PC-3 (cell line): ENCODE measurements around the gene ZFP36L2. TPM values are rescaled to one million over a fixed set of nuclear protein-coding genes. Genes with fewer than 3 reads are reported as not detected.

Source experiments
- ATAC-seq: fragments of 200-7000 bp; cut with Tn5 transposase; 2 replicates; pipeline ENCODE4 v1.9.1; 2020; ENCODE audit warnings: mild to moderate bottlenecking, moderate library complexity
- BruUV-seq: library from RNA; stranded (reverse); fragments of 400-500 nt; replicated peaks from 2 replicates; lab custom pipeline; 2021; lab: Mats Ljungman, UMichigan
- CTCF ChIA-PET: fragments of 300-600 bp; sonication (Branson Sonifier 250); formaldehyde crosslinking; loops from one replicate; lab custom pipeline; 2022; ENCODE audit warnings: antibody characterized with exemption; lab: Charles Lee
- POLR2A ChIA-PET: fragments of 300-600 bp; sonication (Branson Sonifier 250); formaldehyde crosslinking; loops from one replicate; lab custom pipeline; 2022; ENCODE audit warnings: antibody characterized with exemption; ENCODE audit not compliant: unreplicated experiment; lab: Charles Lee
- DNase-seq: peaks from one replicate; pipeline ENCODE4 v3.0.0-alpha.2; 2015
- H2AFZ ChIP-seq: fragments of 300-600 bp; sonication (generic); 2 replicates; pipeline ENCODE4 v1.6.0; 2016; ENCODE audit warnings: antibody characterized with exemption, low read length
- H3F3A ChIP-seq: fragments of 300-600 bp; sonication (generic); one replicate; pipeline ENCODE4 v1.6.0; 2017; ENCODE audit warnings: antibody characterized with exemption, low read length, control low read depth, mild to moderate bottlenecking; ENCODE audit not compliant: unreplicated experiment
- H3K27ac ChIP-seq: fragments of 300-600 bp; sonication (generic); 2 replicates; pipeline ENCODE4 v1.5.1; 2016; ENCODE audit warnings: mild to moderate bottlenecking, low read length
- H3K27me3 ChIP-seq: fragments of 300-600 bp; sonication (generic); 2 replicates; pipeline ENCODE4 v1.6.1; 2016; ENCODE audit warnings: low read length, mixed read lengths
- H3K36me3 ChIP-seq: fragments of 300-600 bp; sonication (generic); 2 replicates; pipeline ENCODE4 v1.6.1; 2016; ENCODE audit warnings: low read depth, mixed run types, low read length, mixed read lengths
- H3K4me1 ChIP-seq: fragments of 300-600 bp; sonication (generic); 2 replicates; pipeline ENCODE4 v1.5.1; 2016; ENCODE audit warnings: low read length; ENCODE audit not compliant: insufficient read depth
- H3K4me2 ChIP-seq: fragments of 300-600 bp; sonication (generic); 2 replicates; pipeline ENCODE4 v1.6.0; 2016; ENCODE audit warnings: low read length
- H3K4me3 ChIP-seq: fragments of 300-600 bp; sonication (generic); 2 replicates; pipeline ENCODE4 v1.5.1; 2016; ENCODE audit warnings: mild to moderate bottlenecking, low read length, mixed read lengths
- H3K79me2 ChIP-seq: fragments of 300-600 bp; sonication (generic); 2 replicates; pipeline ENCODE4 v1.6.1; 2017; ENCODE audit warnings: low read length, mixed read lengths
- H3K9ac ChIP-seq: fragments of 300-600 bp; sonication (generic); 2 replicates; pipeline ENCODE4 v1.6.0; 2016; ENCODE audit warnings: mild to moderate bottlenecking, low read length
- H3K9me2 ChIP-seq: fragments of 300-600 bp; sonication (generic); replicated peaks from 2 replicates; pipeline ENCODE4 v1.6.1; 2016; ENCODE audit warnings: mixed run types, low read length, mixed read lengths
- H3K9me3 ChIP-seq: fragments of 300-600 bp; sonication (generic); 2 replicates; pipeline ENCODE4 v1.6.1; 2016; ENCODE audit warnings: low read length, mixed read lengths
- H4K20me1 ChIP-seq: fragments of 300-600 bp; sonication (generic); 2 replicates; pipeline ENCODE4 v1.6.1; 2016; ENCODE audit warnings: low read length, mixed read lengths
- EZH2 ChIP-seq: fragments of 300-600 bp; sonication (generic); IDR thresholded peaks from one replicate; pipeline ENCODE4 v1.6.1; 2017; ENCODE audit warnings: antibody characterized with exemption, mild to moderate bottlenecking, low read length; ENCODE audit not compliant: unreplicated experiment
- EZH2phosphoT487 ChIP-seq: fragments of 300-600 bp; sonication (generic); IDR thresholded peaks from 2 replicates; pipeline ENCODE4 v1.6.1; 2018; ENCODE audit warnings: mild to moderate bottlenecking, antibody characterized with exemption, low read length, borderline replicate concordance
- intact Hi-C: fragments of 100-400 bp; cut with micrococcal nuclease; formaldehyde crosslinking; loops from 2 replicates; pipeline ENCODE4 v1.9.0; 2023
- total RNA-seq: library from RNA; depleted of rRNA; stranded (reverse); fragments of >200 nt; gene quantifications from 2 replicates; pipeline ENCODE4 v1.2.3, GENCODE V29; 2014
- TF ChIP-seq, protein P1 (sequence below): fragments of 300-600 bp; sonication (generic); conservative IDR thresholded peaks from 2 replicates; pipeline ENCODE4 v1.5.1; 2017; ENCODE audit warnings: antibody characterized with exemption, low read depth, mild to moderate bottlenecking, low read length

ZFP36L2 gene
- total RNA-seq, 1 experiment from 2014 or later, result 14.8 TPM

DNA sequence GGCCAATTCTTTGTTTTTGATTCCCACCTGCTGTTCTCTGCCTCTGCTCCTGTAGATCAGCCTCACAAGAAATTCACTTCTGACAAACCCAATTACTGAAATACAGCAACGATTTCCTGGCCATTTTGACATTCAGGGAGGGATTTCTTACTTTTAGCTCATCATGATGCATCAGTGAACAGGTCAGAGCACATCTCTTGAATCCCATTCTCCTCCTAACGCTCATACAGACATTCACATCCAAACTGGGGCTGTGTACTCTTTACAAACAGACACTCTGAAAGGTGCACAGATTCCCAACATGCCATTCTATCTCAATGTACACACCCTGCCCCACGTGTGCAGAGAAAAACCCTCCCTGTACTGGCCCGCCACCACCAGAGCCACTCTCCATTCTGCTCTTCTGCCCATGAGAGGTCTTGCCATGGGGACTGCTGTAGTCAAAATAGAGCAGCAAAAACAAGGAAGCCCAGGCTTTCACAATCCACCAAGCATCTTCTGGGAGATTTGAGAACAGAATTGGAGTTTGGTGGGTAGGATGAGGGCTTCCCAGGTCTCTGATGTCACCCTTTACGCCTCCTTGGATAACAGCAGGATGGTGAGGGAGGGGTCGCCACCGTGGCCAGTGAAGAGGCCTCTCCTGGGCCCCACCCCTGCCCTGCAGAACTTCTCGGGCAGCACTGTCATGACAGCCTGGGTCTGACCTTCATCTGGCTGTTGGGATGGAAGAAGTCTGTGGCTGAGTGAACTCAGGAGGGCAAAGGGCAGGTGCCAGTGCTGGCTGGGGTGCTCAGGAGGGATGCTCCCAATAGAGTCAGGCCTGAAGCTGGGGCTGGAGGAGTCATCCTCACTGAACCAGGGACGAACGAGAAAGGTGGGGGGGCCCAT, 41.9 kb upstream of the ZFP36L2 start:
- no peak overlapping the region for H3K27ac ChIP-seq
- intact Hi-C loops, result no loop called here
- DNase-seq, result no peak
- H3K36me3 ChIP-seq, result no peaks in the 10 kb centered on the region
- no peaks in the 10 kb centered on the region for H3K27me3 ChIP-seq
- ATAC-seq, result no peak
- H2AFZ ChIP-seq, result no peak overlapping the region
- H3K9me3 ChIP-seq, result no peaks in the 10 kb centered on the region
- TF ChIP-seq EZH2, result no peak
- TF ChIP-seq, protein P1, sequence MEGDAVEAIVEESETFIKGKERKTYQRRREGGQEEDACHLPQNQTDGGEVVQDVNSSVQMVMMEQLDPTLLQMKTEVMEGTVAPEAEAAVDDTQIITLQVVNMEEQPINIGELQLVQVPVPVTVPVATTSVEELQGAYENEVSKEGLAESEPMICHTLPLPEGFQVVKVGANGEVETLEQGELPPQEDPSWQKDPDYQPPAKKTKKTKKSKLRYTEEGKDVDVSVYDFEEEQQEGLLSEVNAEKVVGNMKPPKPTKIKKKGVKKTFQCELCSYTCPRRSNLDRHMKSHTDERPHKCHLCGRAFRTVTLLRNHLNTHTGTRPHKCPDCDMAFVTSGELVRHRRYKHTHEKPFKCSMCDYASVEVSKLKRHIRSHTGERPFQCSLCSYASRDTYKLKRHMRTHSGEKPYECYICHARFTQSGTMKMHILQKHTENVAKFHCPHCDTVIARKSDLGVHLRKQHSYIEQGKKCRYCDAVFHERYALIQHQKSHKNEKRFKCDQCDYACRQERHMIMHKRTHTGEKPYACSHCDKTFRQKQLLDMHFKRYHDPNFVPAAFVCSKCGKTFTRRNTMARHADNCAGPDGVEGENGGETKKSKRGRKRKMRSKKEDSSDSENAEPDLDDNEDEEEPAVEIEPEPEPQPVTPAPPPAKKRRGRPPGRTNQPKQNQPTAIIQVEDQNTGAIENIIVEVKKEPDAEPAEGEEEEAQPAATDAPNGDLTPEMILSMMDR, result no peak
- no peak for TF ChIP-seq EZH2phosphoT487
- CTCF ChIA-PET, result no interaction called here
- no TSS peak for BruUV-seq
- no peaks in the 10 kb centered on the region for H3K9me2 ChIP-seq
- no peaks in the 10 kb centered on the region for H3K79me2 ChIP-seq
- no peaks in the 10 kb centered on the region for H3F3A ChIP-seq
- H4K20me1 ChIP-seq, result no peaks in the 10 kb centered on the region
- H3K4me3 ChIP-seq, result no peak overlapping the region
- H3K4me2 ChIP-seq, result no peak overlapping the region
- no peak overlapping the region for H3K9ac ChIP-seq
- no peaks in the 10 kb centered on the region for H3K4me1 ChIP-seq
- POLR2A ChIA-PET, result interaction anchor here (0.6 kb wide), 1 partner anchor 255 kb away, joined by 4 read pairs; no protein-coding TSS in a partner anchor

- CTCF ChIA-PET, result no interaction called here
- no peak overlapping the region for H2AFZ ChIP-seq
- POLR2A ChIA-PET, result interaction anchor here (0.6 kb wide), 1 partner anchor 256 kb away, joined by 4 read pairs; no protein-coding TSS in a partner anchor
- DNase-seq (no peak), ATAC-seq (no peak)
- H3K4me2 ChIP-seq, result no peak overlapping the region
- no peak overlapping the region for H3K27ac ChIP-seq
- intact Hi-C loops, result no loop called here
- H3K4me3 ChIP-seq, result no peak overlapping the region
- no peaks in the 10 kb centered on the region for H3K4me1 ChIP-seq
- H3K9me3 ChIP-seq, result no peaks in the 10 kb centered on the region
- no peaks in the 10 kb centered on the region for H3K79me2 ChIP-seq
- H3F3A ChIP-seq, result no peaks in the 10 kb centered on the region
- TF ChIP-seq, protein P1, result no peak
- no peaks in the 10 kb centered on the region for H4K20me1 ChIP-seq
- no peaks in the 10 kb centered on the region for H3K9me2 ChIP-seq
- no TSS peak for BruUV-seq
- no peak overlapping the region for H3K9ac ChIP-seq
- H3K27me3 ChIP-seq, result no peaks in the 10 kb centered on the region
- H3K36me3 ChIP-seq, result no peaks in the 10 kb centered on the region
Observed at GRCh38 chr2:43267381-43267780, 41.0 kb upstream of the ZFP36L2 start.

DNA sequence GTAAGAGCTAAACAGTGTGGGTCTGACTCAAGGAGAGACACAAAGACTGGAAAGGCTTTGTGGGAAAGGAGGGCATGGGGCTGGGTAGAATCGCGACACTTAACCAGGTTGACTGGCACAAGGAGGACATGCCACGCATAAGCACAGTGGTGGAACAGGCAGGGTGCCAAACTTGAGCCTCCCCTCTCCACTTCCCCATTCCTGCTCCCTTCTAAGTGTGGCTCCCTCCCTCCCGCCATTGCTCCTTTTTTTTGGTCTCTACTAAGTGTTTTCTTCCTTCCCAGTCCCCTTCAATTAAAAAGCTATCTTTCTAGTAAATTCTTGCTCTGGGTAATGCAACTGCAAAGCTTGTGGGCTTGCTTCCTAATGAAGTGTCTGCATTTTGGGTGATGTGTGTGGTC, 40.3 kb upstream of the ZFP36L2 start:
- no peaks in the 10 kb centered on the region for H3K4me1 ChIP-seq
- no peaks in the 10 kb centered on the region for H3K36me3 ChIP-seq
- no peaks in the 10 kb centered on the region for H3K79me2 ChIP-seq
- no peaks in the 10 kb centered on the region for H4K20me1 ChIP-seq
- no peaks in the 10 kb centered on the region for H3K9me3 ChIP-seq
- intact Hi-C loops, result no loop called here
- no peak overlapping the region for H3K4me2 ChIP-seq
- no peak for ATAC-seq
- POLR2A ChIA-PET, result no interaction called here
- no peaks in the 10 kb centered on the region for H3K9me2 ChIP-seq
- H3K4me3 ChIP-seq, result no peak overlapping the region
- H3K27me3 ChIP-seq, result no peaks in the 10 kb centered on the region
- no peak overlapping the region for H3K9ac ChIP-seq
- no TSS peak for BruUV-seq
- H3F3A ChIP-seq, result no peaks in the 10 kb centered on the region
- TF ChIP-seq EZH2phosphoT487 (no peak), EZH2 (no peak)
- TF ChIP-seq, protein P1, result no peak
- no peak for DNase-seq
- H2AFZ ChIP-seq, result no peak overlapping the region
- CTCF ChIA-PET, result no interaction called here
- H3K27ac ChIP-seq, result no peak overlapping the region
